ENCODE results near the gene EIF3M. TPM values are rescaled to one million over a fixed set of nuclear protein-coding genes. Genes with fewer than 3 reads are reported as not detected.
A peak's percentile ranks its signal among the peaks of the same experiment; 100 is the strongest.

Gene EIF3M
- total RNA-seq, 1 experiment from 2014 or later: 372 TPM

DNA sequence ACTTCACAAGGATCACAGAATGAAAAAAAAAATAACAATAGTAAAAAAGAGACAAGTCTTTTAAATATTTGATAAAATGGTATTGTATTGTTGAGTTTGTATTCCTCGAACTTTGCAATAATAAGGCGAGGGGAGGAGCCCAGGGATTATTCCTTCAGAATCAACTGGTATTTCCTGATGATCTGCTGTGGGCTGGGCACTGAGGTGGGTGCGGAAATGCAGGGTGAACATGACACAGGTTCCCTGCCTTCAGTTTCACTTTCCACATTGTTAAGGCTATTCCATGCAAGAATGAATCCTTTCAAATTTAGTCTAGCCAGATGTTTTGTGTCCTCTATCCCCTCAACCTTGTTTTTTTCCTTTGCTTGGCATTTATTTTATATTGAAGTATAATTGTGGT, 2.1 kb upstream of the EIF3M start:
- Mint-ChIP-seq H3K9me3 (ENCODE audit: unreplicated experiment) (no peaks in the 10 kb centered on the region), H3K27me3 (ENCODE audit: insufficient read depth, unreplicated experiment) (no peaks in the 10 kb centered on the region), H3K36me3 (ENCODE audit: insufficient read depth, unreplicated experiment) (peaks cover 24% of the 10 kb centered on the region), H3K4me1 (ENCODE audit: low read depth, unreplicated experiment) (peaks cover 9% of the 10 kb centered on the region), H3K4me3 (ENCODE audit: unreplicated experiment) (no peak overlapping the region), H3K27ac (ENCODE audit: unreplicated experiment) (no peak overlapping the region)
- no peaks in the 10 kb centered on the region for H3K36me3 ChIP-seq (ENCODE audit: control insufficient read depth, insufficient read depth, low read length)
- H3K27me3 ChIP-seq (replicated peaks; ENCODE audit: control insufficient read depth, insufficient read depth, low read length): no peaks in the 10 kb centered on the region
- no peak overlapping the region for H3K4me3 ChIP-seq (ENCODE audit: low read depth, low read length)
- no TSS peak for BruUV-seq (replicated peaks)
- no peaks in the 10 kb centered on the region for H3K9me3 ChIP-seq
- no peak for DNase-seq
- H3K4me1 ChIP-seq: peaks cover 23% of the 10 kb centered on the region
- POLR2A ChIA-PET: no interaction called here
- intact Hi-C loops (cut with micrococcal nuclease; ENCODE audit: unreplicated experiment): loop anchor here (10.0 kb wide), 2 partner anchors 213 to 767 kb away; partner anchors contain the start of genes CCDC73 and PAX6
- CTCF ChIA-PET: no interaction called here
- TF ChIP-seq, protein P1, sequence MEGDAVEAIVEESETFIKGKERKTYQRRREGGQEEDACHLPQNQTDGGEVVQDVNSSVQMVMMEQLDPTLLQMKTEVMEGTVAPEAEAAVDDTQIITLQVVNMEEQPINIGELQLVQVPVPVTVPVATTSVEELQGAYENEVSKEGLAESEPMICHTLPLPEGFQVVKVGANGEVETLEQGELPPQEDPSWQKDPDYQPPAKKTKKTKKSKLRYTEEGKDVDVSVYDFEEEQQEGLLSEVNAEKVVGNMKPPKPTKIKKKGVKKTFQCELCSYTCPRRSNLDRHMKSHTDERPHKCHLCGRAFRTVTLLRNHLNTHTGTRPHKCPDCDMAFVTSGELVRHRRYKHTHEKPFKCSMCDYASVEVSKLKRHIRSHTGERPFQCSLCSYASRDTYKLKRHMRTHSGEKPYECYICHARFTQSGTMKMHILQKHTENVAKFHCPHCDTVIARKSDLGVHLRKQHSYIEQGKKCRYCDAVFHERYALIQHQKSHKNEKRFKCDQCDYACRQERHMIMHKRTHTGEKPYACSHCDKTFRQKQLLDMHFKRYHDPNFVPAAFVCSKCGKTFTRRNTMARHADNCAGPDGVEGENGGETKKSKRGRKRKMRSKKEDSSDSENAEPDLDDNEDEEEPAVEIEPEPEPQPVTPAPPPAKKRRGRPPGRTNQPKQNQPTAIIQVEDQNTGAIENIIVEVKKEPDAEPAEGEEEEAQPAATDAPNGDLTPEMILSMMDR (IDR thresholded peaks at IDR 0.05; ENCODE audit: insufficient read depth in 1 of 2, low read depth in 1 of 2, low read length in 1 of 2, severe bottlenecking in 1 of 2, unreplicated experiment in 1 of 2): no peak

DNA sequence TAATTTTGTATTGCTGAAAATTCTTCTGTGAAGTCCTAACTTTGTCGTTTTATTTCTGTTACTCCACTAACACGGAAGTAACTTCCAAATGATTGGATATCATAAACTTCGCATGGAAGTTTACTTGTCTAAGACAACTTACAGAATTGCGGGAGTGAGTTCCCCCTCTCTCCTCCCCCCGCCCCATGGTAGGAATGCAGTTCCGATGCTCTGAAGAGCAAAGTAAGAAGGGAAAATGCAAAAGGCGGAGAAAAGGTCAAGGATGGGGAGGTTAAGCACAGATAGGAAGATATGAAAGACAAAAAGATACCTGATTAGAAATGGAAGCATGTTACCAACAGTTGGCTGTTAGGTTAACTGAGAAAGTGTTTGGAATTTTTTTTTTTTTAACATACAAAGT, 1.3 kb downstream of the EIF3M start:
- DNase-seq: no peak
- H3K27ac Mint-ChIP-seq (ENCODE audit: unreplicated experiment): peak overlapping the region; percentile 93
- TF ChIP-seq, protein P1 (IDR thresholded peaks at IDR 0.05; ENCODE audit: insufficient read depth in 1 of 2, low read depth in 1 of 2, low read length in 1 of 2, severe bottlenecking in 1 of 2, unreplicated experiment in 1 of 2): no peak
- H3K36me3 Mint-ChIP-seq (ENCODE audit: insufficient read depth, unreplicated experiment): peaks cover 52% of the 10 kb centered on the region
- Histone ChIP-seq H3K36me3 (ENCODE audit: control insufficient read depth, insufficient read depth, low read length) (no peaks in the 10 kb centered on the region), H3K9me3 (no peaks in the 10 kb centered on the region), H3K27me3 (replicated peaks; ENCODE audit: control insufficient read depth, insufficient read depth, low read length) (no peaks in the 10 kb centered on the region), H3K4me1 (peaks cover 23% of the 10 kb centered on the region), H3K4me3 (ENCODE audit: low read depth, low read length) (peak overlapping the region; percentile 95)
- BruUV-seq (replicated peaks): TSS peak; percentile 40
- CTCF ChIA-PET: no interaction called here
- H3K27me3 Mint-ChIP-seq (ENCODE audit: insufficient read depth, unreplicated experiment): no peaks in the 10 kb centered on the region
- intact Hi-C loops (cut with micrococcal nuclease; ENCODE audit: unreplicated experiment): loop anchor here (10.0 kb wide), 2 partner anchors 210 to 770 kb away; partner anchors contain the start of genes CCDC73 and PAX6
- H3K4me1 Mint-ChIP-seq (ENCODE audit: low read depth, unreplicated experiment): peaks cover 14% of the 10 kb centered on the region
- POLR2A ChIA-PET: no interaction called here
- no peaks in the 10 kb centered on the region for H3K9me3 Mint-ChIP-seq (ENCODE audit: unreplicated experiment)
- peak overlapping the region; percentile 83 for H3K4me3 Mint-ChIP-seq (ENCODE audit: unreplicated experiment)

DNA sequence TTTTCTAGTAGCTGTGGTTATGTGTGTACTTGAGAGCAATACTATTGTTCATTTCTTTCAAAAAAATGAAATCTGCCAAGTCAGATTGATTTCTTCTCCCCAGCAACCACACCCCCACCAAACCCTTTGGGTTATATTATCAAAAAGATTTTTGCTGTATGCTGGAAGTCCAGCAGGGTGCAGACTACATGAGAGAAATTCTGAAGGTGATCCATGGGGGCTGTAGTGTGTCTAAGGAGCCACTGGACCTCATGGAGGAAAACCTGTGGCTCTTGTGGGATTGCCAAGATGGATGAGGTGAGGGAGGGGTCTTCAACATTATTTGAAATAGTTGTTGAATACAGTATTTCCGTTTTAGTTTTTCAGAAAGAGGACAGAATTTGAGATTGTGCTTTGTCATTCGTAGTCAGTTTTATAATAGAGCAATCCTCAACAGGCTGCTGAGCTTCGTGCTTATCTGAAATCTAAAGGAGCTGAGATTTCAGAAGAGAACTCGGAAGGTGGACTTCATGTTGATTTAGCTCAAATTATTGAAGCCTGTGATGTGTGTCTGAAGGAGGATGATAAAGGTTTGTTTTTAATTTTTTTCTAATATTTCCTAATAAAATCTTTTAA, 3.1 kb downstream of the EIF3M start:
- no peaks in the 10 kb centered on the region for H3K27me3 ChIP-seq (replicated peaks; ENCODE audit: control insufficient read depth, insufficient read depth, low read length)
- Mint-ChIP-seq H3K27ac (ENCODE audit: unreplicated experiment) (peak overlapping the region; percentile 34), H3K27me3 (ENCODE audit: insufficient read depth, unreplicated experiment) (no peaks in the 10 kb centered on the region), H3K4me3 (ENCODE audit: unreplicated experiment) (no peak overlapping the region), H3K4me1 (ENCODE audit: low read depth, unreplicated experiment) (peaks cover 14% of the 10 kb centered on the region), H3K36me3 (ENCODE audit: insufficient read depth, unreplicated experiment) (peaks cover 68% of the 10 kb centered on the region), H3K9me3 (ENCODE audit: unreplicated experiment) (no peaks in the 10 kb centered on the region)
- DNase-seq: peak in 1 of 2 experiments; percentile 39
- TF ChIP-seq, protein P1 (IDR thresholded peaks at IDR 0.05; ENCODE audit: insufficient read depth in 1 of 2, low read depth in 1 of 2, low read length in 1 of 2, severe bottlenecking in 1 of 2, unreplicated experiment in 1 of 2): peak; percentile 24 to 46
- ChIA-PET POLR2A (interaction anchor here (0.5 kb wide), 1 partner anchor 152 kb away, joined by 3 read pairs; no protein-coding TSS in a partner anchor), CTCF (interaction anchor here (0.6 kb wide), 1 partner anchor 48 kb away, joined by 3 read pairs; no protein-coding TSS in a partner anchor)
- BruUV-seq (replicated peaks): no TSS peak
- no peaks in the 10 kb centered on the region for H3K36me3 ChIP-seq (ENCODE audit: control insufficient read depth, insufficient read depth, low read length)
- intact Hi-C loops (cut with micrococcal nuclease; ENCODE audit: unreplicated experiment): loop anchor here (10.0 kb wide), 2 partner anchors 208 to 772 kb away; partner anchors contain the start of genes CCDC73 and PAX6
- H3K9me3 ChIP-seq: no peaks in the 10 kb centered on the region
- no peak overlapping the region for H3K4me3 ChIP-seq (ENCODE audit: low read depth, low read length)
- H3K4me1 ChIP-seq: peaks cover 14% of the 10 kb centered on the region

All from Caco-2 (cell line).